Cardiac fibroblast (primary cell): ENCODE data around the gene ARL4C.
A peak's percentile ranks its signal among the peaks of the same experiment; 100 is the strongest.
"Not testable (repeated sequence)": the region's sequence is repeated elsewhere in the genome, so short reads cannot be mapped to it uniquely, and the experiment has no call there.

Experiments used
- DNase-seq, 2 donors: peaks; one replicate each; pipeline versions ENCODE4 v3.0.0 to v3.0.0-alpha.2; 2010; ENCODE audit warnings: low read depth in 2 of 2
- H3K4me3 ChIP-seq, 2 donors: replicated peaks in 1 of 2; 1 replicate in 1 of 2; 2 replicates in 1 of 2; pipeline ENCODE4 v1.5.1; 2011; ENCODE audit warnings: low read depth in 2 of 2, low read length in 2 of 2, mild to moderate bottlenecking in 2 of 2, moderate library complexity in 1 of 2
- TF ChIP-seq, protein P1 (sequence below): IDR thresholded peaks from one replicate; pipeline ENCODE4 v1.5.1; 2011; ENCODE audit warnings: low read depth, mild to moderate bottlenecking, low read length, inconsistent platforms

The ARL4C gene

GRCh38 chr2:234457421-234457820, 39.5 kb downstream of the ARL4C start:
- H3K4me3 ChIP-seq: no peak overlapping the region
- DNase-seq: peak in 1 of 2 donors; percentile 59

GRCh38 chr2:234455246-234455645, 41.6 kb downstream of the ARL4C start:
- not testable (repeated sequence) for H3K4me3 ChIP-seq, DNase-seq

More at GRCh38 chr2:234457421-234457820, 39.5 kb downstream of the ARL4C start:
- TF ChIP-seq, protein P1, sequence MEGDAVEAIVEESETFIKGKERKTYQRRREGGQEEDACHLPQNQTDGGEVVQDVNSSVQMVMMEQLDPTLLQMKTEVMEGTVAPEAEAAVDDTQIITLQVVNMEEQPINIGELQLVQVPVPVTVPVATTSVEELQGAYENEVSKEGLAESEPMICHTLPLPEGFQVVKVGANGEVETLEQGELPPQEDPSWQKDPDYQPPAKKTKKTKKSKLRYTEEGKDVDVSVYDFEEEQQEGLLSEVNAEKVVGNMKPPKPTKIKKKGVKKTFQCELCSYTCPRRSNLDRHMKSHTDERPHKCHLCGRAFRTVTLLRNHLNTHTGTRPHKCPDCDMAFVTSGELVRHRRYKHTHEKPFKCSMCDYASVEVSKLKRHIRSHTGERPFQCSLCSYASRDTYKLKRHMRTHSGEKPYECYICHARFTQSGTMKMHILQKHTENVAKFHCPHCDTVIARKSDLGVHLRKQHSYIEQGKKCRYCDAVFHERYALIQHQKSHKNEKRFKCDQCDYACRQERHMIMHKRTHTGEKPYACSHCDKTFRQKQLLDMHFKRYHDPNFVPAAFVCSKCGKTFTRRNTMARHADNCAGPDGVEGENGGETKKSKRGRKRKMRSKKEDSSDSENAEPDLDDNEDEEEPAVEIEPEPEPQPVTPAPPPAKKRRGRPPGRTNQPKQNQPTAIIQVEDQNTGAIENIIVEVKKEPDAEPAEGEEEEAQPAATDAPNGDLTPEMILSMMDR: no peak

DNA sequence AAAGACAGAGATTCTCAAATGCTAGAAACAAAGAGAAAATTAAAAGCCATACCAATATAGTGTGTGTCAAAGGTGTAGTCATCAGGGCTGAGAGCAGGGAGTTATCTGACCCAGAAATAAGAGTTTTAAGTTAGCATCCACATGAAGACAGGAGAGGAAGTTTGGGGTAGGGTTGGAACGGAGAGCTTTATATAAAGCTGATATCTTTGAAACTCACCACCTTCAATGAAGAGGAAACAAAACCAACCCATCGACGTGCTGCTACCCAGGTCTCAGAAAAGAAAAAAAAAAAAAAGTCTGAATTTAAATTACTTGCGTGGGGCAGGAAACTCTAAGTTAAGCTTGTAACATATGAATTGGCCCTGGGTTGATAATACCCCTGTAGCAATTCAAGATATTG, 42.4 kb downstream of the ARL4C start:
- H3K4me3 ChIP-seq: no peak overlapping the region
- no peak for DNase-seq
- TF ChIP-seq, protein P1: no peak

DNA sequence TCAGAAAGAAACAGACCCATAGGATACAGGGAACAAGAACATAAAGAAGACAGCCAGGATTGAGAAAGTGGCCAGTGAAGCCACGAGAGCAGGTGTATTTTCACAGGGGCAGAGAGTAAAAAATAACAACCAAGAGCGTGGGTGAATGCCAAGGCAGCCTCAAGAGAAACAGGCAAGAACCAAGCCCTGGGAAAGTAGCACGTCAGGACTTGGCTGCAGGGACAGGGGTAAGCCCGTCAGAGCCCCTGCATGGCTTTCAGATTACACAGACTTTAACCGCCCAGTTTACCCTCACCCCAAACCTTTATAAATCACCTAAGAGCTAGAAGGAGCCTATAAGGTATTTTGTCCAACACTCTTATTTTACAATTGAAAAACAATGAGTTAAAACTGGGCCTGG, 43.7 kb downstream of the ARL4C start:
- TF ChIP-seq, protein P1: no peak
- no peak overlapping the region for H3K4me3 ChIP-seq
- DNase-seq: no peak

GRCh38 chr2:234451852-234452625, 44.8 kb downstream of the ARL4C start:
- peak; percentile 91 to 94 for DNase-seq
- no peak overlapping the region for H3K4me3 ChIP-seq
- TF ChIP-seq, protein P1: no peak

GRCh38 chr2:234451242-234451641, 45.6 kb downstream of the ARL4C start:
- TF ChIP-seq, protein P1: no peak
- no peak for DNase-seq
- no peak overlapping the region for H3K4me3 ChIP-seq

DNA sequence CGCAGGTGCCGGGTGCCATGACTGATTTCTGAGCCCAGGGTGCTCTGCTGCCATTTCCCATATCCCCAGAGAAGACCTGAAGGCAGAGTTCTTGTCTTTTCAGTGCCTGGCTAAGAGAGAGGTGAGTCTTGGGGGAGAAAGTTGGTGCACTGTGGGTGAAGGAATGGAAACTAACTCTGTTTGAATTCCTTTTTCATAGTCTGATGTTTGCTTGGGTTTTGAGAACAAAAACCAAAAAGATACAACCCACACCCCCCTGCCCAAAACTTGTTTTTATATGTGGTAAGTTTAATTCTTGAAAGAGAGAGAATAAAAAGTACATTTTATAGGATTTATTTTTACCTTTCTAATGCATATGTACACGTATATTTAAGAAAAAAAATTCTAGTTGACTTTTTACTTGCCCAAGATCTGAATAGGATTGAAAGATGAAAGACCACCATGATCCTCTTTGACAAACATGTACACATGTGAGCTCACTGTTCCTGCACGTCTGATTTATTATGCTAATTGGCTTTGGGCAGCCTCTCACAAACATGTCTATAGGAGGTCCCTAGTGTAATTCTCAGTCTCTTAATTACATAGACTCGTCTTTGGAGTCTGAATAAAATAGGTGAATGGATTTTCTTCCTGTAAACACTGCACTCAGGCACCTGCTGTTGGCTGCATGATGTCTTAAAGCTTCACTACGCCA, 46.3 kb downstream of the ARL4C start:
- no peak overlapping the region for H3K4me3 ChIP-seq
- TF ChIP-seq, protein P1: no peak
- no peak for DNase-seq
